Activated CD4-positive, alpha-beta T cell treated with anti-CD3 and anti-CD28 coated beads, Interleukin-2, amount 10 ng/mL, durations not matched to agents 7 days and 5 days (primary cell): Measurements from ENCODE around the gene GABRG3. TPM values are rescaled to one million over a fixed set of nuclear protein-coding genes. Genes with fewer than 3 reads are reported as not detected.

ENCODE experiments used
- CTCF ChIA-PET: fragments of 350-600 bp; sonication (Branson Sonifier 250); formaldehyde crosslinking; loops from one replicate; lab custom pipeline; 2021; ENCODE audit warnings: antibody characterized with exemption; lab: Charles Lee
- POLR2A ChIA-PET: fragments of 350-600 bp; sonication (Branson Sonifier 250); formaldehyde crosslinking; loops from one replicate; lab custom pipeline; 2021; ENCODE audit warnings: antibody characterized with exemption; lab: Charles Lee
- DNase-seq: peaks from one replicate; pipeline ENCODE4 v3.0.0-alpha.2; 2020
- H3K27ac Mint-ChIP-seq: one replicate; pipeline ENCODE4 v1.8.0; 2021; ENCODE audit warnings: mild to moderate bottlenecking, moderate library complexity, mixed read lengths
- H3K27me3 Mint-ChIP-seq: one replicate; pipeline ENCODE4 v1.8.0; 2021; ENCODE audit warnings: mixed read lengths
- H3K36me3 Mint-ChIP-seq: one replicate; pipeline ENCODE4 v1.8.0; 2021; ENCODE audit warnings: low read depth, mixed read lengths
- H3K4me1 Mint-ChIP-seq: one replicate; pipeline ENCODE4 v1.8.0; 2021; ENCODE audit warnings: mixed read lengths
- H3K4me3 Mint-ChIP-seq: one replicate; pipeline ENCODE4 v1.8.0; 2021; ENCODE audit warnings: mild to moderate bottlenecking, moderate library complexity, mixed read lengths
- H3K9me3 Mint-ChIP-seq: one replicate; pipeline ENCODE4 v1.8.0; 2021; ENCODE audit warnings: mixed read lengths
- total RNA-seq, 2 experiments: library from RNA; stranded (reverse); gene quantifications; one replicate each; pipeline ENCODE4 v1.2.3, GENCODE V29; 2021

GABRG3 gene
- total RNA-seq, 2 experiments from 2014 or later, result not detected

GRCh38 chr15:27499191-27499590, 528.2 kb downstream of the GABRG3 start:
- ChIA-PET POLR2A (no interaction called here), CTCF (no interaction called here)
- no peak for DNase-seq
- no peak overlapping the region for H3K27ac Mint-ChIP-seq
- no peaks in the 10 kb centered on the region for H3K36me3 Mint-ChIP-seq
- no peak overlapping the region for H3K4me3 Mint-ChIP-seq
- H3K4me1 Mint-ChIP-seq, result no peaks in the 10 kb centered on the region
- H3K27me3 Mint-ChIP-seq, result no peaks in the 10 kb centered on the region
- H3K9me3 Mint-ChIP-seq, result peaks cover 14% of the 10 kb centered on the region

DNA sequence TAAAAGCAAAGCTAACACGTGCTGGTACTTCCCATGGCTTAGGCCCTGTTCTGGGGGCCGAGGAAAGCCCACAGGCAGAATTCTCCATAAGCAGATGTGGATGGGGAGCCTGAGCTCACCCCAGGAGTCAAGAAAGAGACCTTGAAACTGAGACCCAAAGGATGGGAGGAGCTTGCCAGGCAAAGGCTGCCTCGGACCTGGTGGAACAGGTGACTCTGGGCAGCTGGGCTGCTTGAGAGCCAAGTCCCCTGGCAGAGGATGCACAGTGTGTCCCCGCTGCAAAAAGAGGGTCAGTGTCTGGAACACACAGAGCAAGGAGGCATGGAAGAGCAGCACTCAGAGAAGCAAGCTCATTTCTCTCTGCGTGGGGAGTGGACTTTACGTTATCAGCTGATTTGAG, 528.7 kb downstream of the GABRG3 start:
- Mint-ChIP-seq H3K9me3 (peaks cover 14% of the 10 kb centered on the region), H3K4me3 (no peak overlapping the region), H3K4me1 (no peaks in the 10 kb centered on the region), H3K36me3 (no peaks in the 10 kb centered on the region), H3K27ac (no peak overlapping the region), H3K27me3 (no peaks in the 10 kb centered on the region)
- CTCF ChIA-PET, result no interaction called here
- DNase-seq, result no peak
- POLR2A ChIA-PET, result no interaction called here

DNA sequence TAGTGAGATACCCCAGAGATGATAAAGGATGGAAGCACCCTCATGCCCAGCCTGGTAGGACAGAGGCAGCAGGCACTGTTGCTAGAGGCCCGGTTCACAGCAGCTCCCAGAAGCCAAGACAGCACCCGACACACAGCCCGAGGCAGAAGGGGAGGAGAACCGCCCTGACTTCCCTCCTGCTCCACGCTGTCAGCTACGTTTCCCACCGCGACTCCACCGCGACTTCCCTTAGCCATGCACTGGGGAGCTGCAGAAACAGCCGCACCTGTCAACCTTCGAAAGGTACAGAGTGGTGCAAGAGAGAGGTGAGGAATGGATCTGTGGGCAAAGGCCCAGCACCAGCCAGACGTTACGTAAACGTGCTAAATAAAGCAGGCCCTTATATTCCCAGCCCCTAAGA, 529.2 kb downstream of the GABRG3 start:
- no peaks in the 10 kb centered on the region for H3K36me3 Mint-ChIP-seq
- no peak overlapping the region for H3K4me3 Mint-ChIP-seq
- ChIA-PET POLR2A (no interaction called here), CTCF (no interaction called here)
- no peaks in the 10 kb centered on the region for H3K4me1 Mint-ChIP-seq
- H3K27ac Mint-ChIP-seq, result no peak overlapping the region
- H3K9me3 Mint-ChIP-seq, result peaks cover 17% of the 10 kb centered on the region
- DNase-seq, result no peak
- H3K27me3 Mint-ChIP-seq, result no peaks in the 10 kb centered on the region

DNA sequence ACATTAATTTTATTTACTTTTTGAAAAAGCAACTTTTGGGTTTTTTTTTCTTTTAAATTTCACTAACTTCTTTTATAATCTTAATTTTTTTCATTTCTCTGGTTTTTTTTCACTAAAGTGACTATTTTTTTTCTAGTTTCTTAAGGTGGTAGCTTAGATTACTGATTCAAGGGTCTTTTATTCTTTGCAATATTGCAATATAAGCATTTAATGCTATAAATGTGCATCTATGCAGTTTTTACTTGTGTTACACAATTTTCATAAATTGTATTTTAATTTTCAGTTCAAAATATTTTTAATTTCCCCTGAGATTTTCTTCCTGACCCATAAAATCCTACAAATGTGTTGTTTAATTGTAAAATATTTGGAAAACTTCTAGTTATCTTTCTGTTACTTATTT, 535.8 kb downstream of the GABRG3 start:
- peaks cover 37% of the 10 kb centered on the region for H3K9me3 Mint-ChIP-seq
- no peak for DNase-seq
- no peaks in the 10 kb centered on the region for H3K4me1 Mint-ChIP-seq
- ChIA-PET CTCF (no interaction called here), POLR2A (no interaction called here)
- H3K27me3 Mint-ChIP-seq, result no peaks in the 10 kb centered on the region
- no peak overlapping the region for H3K4me3 Mint-ChIP-seq
- no peaks in the 10 kb centered on the region for H3K36me3 Mint-ChIP-seq
- no peak overlapping the region for H3K27ac Mint-ChIP-seq

- peaks cover 33% of the 10 kb centered on the region for H3K9me3 Mint-ChIP-seq
- H3K4me1 Mint-ChIP-seq, result no peaks in the 10 kb centered on the region
- DNase-seq, result no peak
- no peak overlapping the region for H3K27ac Mint-ChIP-seq
- POLR2A ChIA-PET, result no interaction called here
- no peaks in the 10 kb centered on the region for H3K27me3 Mint-ChIP-seq
- no peaks in the 10 kb centered on the region for H3K36me3 Mint-ChIP-seq
- H3K4me3 Mint-ChIP-seq, result no peak overlapping the region
- CTCF ChIA-PET, result no interaction called here
Measured at GRCh38 chr15:27509014-27509413, 538.0 kb downstream of the GABRG3 start.

DNA sequence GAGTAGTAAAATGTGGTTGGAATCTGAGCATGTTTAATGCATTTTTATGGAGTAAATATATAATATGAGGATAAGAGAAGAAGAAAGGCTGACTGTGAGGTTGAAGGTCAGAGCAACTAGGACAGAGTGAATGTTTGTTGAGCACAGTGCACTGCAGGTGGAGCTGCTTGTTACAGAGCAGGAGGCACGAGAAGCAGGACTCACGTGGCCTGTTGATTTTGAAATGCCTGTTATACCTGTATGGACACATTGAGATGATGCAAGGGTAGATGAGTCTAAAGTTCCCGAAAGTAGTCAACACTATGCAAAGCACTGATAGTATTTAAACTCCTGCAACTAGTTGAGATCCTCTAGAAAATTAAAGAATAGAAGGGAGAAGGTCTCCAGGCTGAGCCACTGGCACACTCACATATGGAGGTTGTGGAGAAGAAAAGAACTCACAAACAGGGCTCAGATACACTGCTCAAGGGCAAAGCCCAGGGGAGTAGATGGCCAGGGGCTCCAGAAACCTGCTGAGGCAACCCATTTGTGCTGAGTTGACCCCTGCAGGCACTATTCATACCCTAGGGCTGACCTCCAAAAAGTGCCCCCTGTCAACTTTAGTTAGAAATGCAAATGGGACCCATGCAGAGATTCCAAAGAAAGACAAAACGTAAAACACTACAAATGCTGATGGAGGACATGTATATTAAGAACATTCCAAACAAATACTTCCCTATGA, 541.5 kb downstream of the GABRG3 start:
- ChIA-PET CTCF (no interaction called here), POLR2A (no interaction called here)
- no peaks in the 10 kb centered on the region for H3K36me3 Mint-ChIP-seq
- H3K27ac Mint-ChIP-seq, result no peak overlapping the region
- no peaks in the 10 kb centered on the region for H3K27me3 Mint-ChIP-seq
- H3K4me1 Mint-ChIP-seq, result no peaks in the 10 kb centered on the region
- H3K4me3 Mint-ChIP-seq, result no peak overlapping the region
- no peak for DNase-seq
- peaks cover 31% of the 10 kb centered on the region for H3K9me3 Mint-ChIP-seq

GRCh38 chr15:27514526-27514925, 543.5 kb downstream of the GABRG3 start:
- no peak overlapping the region for H3K4me3 Mint-ChIP-seq
- CTCF ChIA-PET, result no interaction called here

DNA sequence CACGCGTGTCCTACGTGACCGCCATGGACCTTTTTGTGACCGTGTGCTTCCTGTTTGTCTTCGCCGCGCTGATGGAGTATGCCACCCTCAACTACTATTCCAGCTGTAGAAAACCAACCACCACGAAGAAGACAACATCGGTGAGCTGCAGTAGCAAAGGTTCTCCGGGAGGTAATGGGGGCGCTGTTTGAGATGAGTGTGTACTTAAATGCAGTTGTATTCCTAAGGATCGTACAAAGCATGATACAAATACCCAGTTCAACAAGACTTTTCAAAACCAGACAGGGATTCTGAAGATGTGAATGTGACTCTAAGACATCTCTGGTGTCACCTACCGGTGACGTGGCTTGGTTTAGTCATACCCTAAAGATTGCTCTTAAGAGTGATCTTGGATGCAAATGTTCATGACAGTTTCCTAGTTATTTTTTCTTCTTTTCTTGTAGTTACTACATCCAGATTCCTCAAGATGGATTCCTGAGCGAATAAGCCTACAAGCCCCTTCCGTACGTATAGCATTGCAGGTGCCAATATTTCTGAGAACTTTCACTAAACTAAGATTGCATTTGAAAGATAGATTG, 556.6 kb downstream of the GABRG3 start:
- Mint-ChIP-seq H3K27ac (no peak overlapping the region), H3K9me3 (peaks cover 29% of the 10 kb centered on the region), H3K4me1 (no peaks in the 10 kb centered on the region), H3K36me3 (no peaks in the 10 kb centered on the region), H3K27me3 (no peaks in the 10 kb centered on the region), H3K4me3 (no peak overlapping the region)
- ChIA-PET POLR2A (no interaction called here), CTCF (no interaction called here)
- no peak for DNase-seq

More at GRCh38 chr15:27514526-27514925, 543.5 kb downstream of the GABRG3 start:
- H3K27me3 Mint-ChIP-seq, result no peaks in the 10 kb centered on the region
- POLR2A ChIA-PET, result no interaction called here
- no peak overlapping the region for H3K27ac Mint-ChIP-seq
- peaks cover 35% of the 10 kb centered on the region for H3K9me3 Mint-ChIP-seq
- DNase-seq, result no peak
- no peaks in the 10 kb centered on the region for H3K36me3 Mint-ChIP-seq
- no peaks in the 10 kb centered on the region for H3K4me1 Mint-ChIP-seq

DNA sequence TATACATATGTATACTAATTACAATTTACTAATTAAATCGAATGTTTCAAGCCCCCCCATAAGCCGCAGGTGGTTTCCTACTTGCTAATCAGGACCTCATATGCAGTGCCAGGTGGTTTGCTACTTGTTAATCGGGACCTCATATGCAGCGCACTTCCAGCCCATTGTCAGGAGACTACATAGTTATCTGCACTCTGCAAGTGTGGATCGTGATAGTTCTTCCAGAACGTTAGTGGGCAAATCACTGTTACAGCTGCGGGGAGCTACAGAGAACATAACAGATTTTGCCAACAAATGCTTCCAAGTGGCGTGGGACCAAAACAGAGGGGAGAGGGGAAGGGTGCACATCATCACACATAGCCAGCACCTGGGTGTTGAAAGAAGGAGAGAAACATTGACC, 558.4 kb downstream of the GABRG3 start:
- H3K4me3 Mint-ChIP-seq, result no peak overlapping the region
- CTCF ChIA-PET, result no interaction called here
- no peaks in the 10 kb centered on the region for H3K27me3 Mint-ChIP-seq
- H3K4me1 Mint-ChIP-seq, result no peaks in the 10 kb centered on the region
- no peaks in the 10 kb centered on the region for H3K36me3 Mint-ChIP-seq
- H3K9me3 Mint-ChIP-seq, result peaks cover 32% of the 10 kb centered on the region
- DNase-seq, result no peak
- H3K27ac Mint-ChIP-seq, result no peak overlapping the region
- POLR2A ChIA-PET, result no interaction called here

GRCh38 chr15:27530994-27531393, 560.0 kb downstream of the GABRG3 start:
- H3K9me3 Mint-ChIP-seq, result peaks cover 34% of the 10 kb centered on the region
- CTCF ChIA-PET, result no interaction called here
- H3K36me3 Mint-ChIP-seq, result no peaks in the 10 kb centered on the region
- POLR2A ChIA-PET, result no interaction called here
- no peak overlapping the region for H3K27ac Mint-ChIP-seq
- H3K4me1 Mint-ChIP-seq, result no peaks in the 10 kb centered on the region
- H3K27me3 Mint-ChIP-seq, result no peaks in the 10 kb centered on the region
- DNase-seq, result no peak
- no peak overlapping the region for H3K4me3 Mint-ChIP-seq

GRCh38 chr15:27532358-27532757, 561.4 kb downstream of the GABRG3 start:
- Mint-ChIP-seq H3K36me3 (no peaks in the 10 kb centered on the region), H3K9me3 (peaks cover 25% of the 10 kb centered on the region), H3K4me1 (no peaks in the 10 kb centered on the region), H3K27me3 (no peaks in the 10 kb centered on the region), H3K4me3 (no peak overlapping the region), H3K27ac (no peak overlapping the region)
- CTCF ChIA-PET, result no interaction called here
- DNase-seq, result no peak
- POLR2A ChIA-PET, result no interaction called here

- Mint-ChIP-seq H3K4me1 (no peaks in the 10 kb centered on the region), H3K9me3 (peaks cover 22% of the 10 kb centered on the region), H3K27me3 (no peaks in the 10 kb centered on the region), H3K4me3 (no peak overlapping the region), H3K27ac (no peak overlapping the region), H3K36me3 (no peaks in the 10 kb centered on the region)
- no peak for DNase-seq
- CTCF ChIA-PET, result no interaction called here
- POLR2A ChIA-PET, result no interaction called here
Measured at GRCh38 chr15:27535445-27536129, 564.6 kb downstream of the GABRG3 start.

DNA sequence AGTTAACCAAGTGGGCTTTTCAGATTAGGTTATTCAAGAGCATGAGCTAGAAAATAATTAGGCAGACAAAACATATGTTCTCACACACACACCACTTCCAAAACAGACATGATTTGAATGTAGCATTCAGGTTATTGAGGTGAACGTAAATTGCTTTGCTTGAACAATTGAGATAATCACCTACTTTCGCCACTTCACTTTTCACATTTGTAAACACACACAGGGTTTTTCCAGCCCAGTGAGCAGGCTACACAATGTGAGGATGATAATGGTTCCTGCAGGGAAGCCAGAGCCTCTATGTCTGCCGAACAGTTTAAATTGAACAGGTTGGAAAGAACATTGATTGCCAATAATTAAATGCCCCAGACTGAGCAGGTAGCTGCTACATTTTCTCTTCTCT, 567.3 kb downstream of the GABRG3 start:
- CTCF ChIA-PET, result no interaction called here
- H3K27ac Mint-ChIP-seq, result no peak overlapping the region
- H3K27me3 Mint-ChIP-seq, result no peaks in the 10 kb centered on the region
- no peaks in the 10 kb centered on the region for H3K36me3 Mint-ChIP-seq
- peaks cover 18% of the 10 kb centered on the region for H3K9me3 Mint-ChIP-seq
- no peak overlapping the region for H3K4me3 Mint-ChIP-seq
- POLR2A ChIA-PET, result no interaction called here
- DNase-seq, result no peak
- H3K4me1 Mint-ChIP-seq, result no peaks in the 10 kb centered on the region
